K562 (cell line): ENCODE measurements around the gene CATSPER1. TPM values are rescaled to one million over a fixed set of nuclear protein-coding genes. Genes with fewer than 3 reads are reported as not detected.

Experiments
- ATF6 ChIP-seq: sonication (generic); formaldehyde crosslinking; IDR thresholded peaks from 2 replicates; pipeline ENCODE4 v1.4.0; 2020; ENCODE audit warnings: mild to moderate bottlenecking, missing genetic modification reagents
- GMEB1 ChIP-seq: fragments of 250-450 bp; sonication (Bioruptor Pico); IDR thresholded peaks from 2 replicates; pipeline ENCODE4 v1.4.0; 2020; ENCODE audit warnings: mild to moderate bottlenecking
- HINFP ChIP-seq: fragments of 450-650 bp; conservative IDR thresholded peaks from 2 replicates; pipeline ENCODE4 v1.6.1; 2016; ENCODE audit warnings: missing genetic modification characterization, low read depth, mild to moderate bottlenecking, control low read depth, missing compliant biosample characterization
- HNRNPL ChIP-seq: fragments of 200-400 bp; formaldehyde crosslinking; IDR thresholded peaks from 2 replicates; pipeline ENCODE4 v1.6.1; 2017; ENCODE audit warnings: low read depth, mild to moderate bottlenecking, low read length
- JUND ChIP-seq, 2 experiments: IDR thresholded peaks; 2 replicates in 1 of 2; 3 replicates in 1 of 2; pipeline ENCODE4 v1.6.1; 2011; ENCODE audit warnings: borderline replicate concordance in 2 of 2, low read depth in 2 of 2, low read length in 2 of 2, improper control_type of control experiment in 1 of 2, missing biosample characterization in 1 of 2, missing genetic modification characterization in 1 of 2, missing genetic modification reagents in 1 of 2
- NKRF ChIP-seq: fragments of 450-650 bp; IDR thresholded peaks from 2 replicates; pipeline ENCODE4 v1.6.1; 2016; ENCODE audit warnings: borderline replicate concordance
- PPARD ChIP-seq: fragments of 250-450 bp; sonication (Bioruptor Pico); IDR thresholded peaks from 2 replicates; pipeline ENCODE4 v1.8.0; 2022; ENCODE audit warnings: inconsistent platforms, mild to moderate bottlenecking, moderate library complexity
- RBFOX2 ChIP-seq: fragments of 200-400 bp; formaldehyde crosslinking; IDR thresholded peaks from 2 replicates; pipeline ENCODE4 v1.6.1; 2017; ENCODE audit warnings: low read depth, mild to moderate bottlenecking, low read length, moderate library complexity
- SREBF2 ChIP-seq: sonication (generic); formaldehyde crosslinking; IDR thresholded peaks from 2 replicates; pipeline ENCODE4 v1.4.0; 2020; ENCODE audit warnings: mild to moderate bottlenecking, missing genetic modification reagents
- TCF7 ChIP-seq: sonication (generic); IDR thresholded peaks from 2 replicates; pipeline ENCODE4 v1.6.1; 2016; ENCODE audit warnings: antibody characterized with exemption, borderline replicate concordance
- ZBTB7A ChIP-seq: IDR thresholded peaks from 2 replicates; pipeline ENCODE4 v1.6.1; 2011; ENCODE audit warnings: low read depth, mild to moderate bottlenecking, low read length, moderate library complexity, borderline replicate concordance; ENCODE audit not compliant: control insufficient read depth
- ZNF134 ChIP-seq: fragments of 250-450 bp; sonication (Bioruptor Pico); conservative IDR thresholded peaks from 2 replicates; pipeline ENCODE4 v1.4.0; 2020
- ZNF707 ChIP-seq: fragments of 250-450 bp; sonication (Bioruptor Pico); conservative IDR thresholded peaks from 2 replicates; pipeline ENCODE4 v1.8.0; 2022; ENCODE audit warnings: inconsistent platforms, mild to moderate bottlenecking, moderate library complexity
- polyA plus RNA-seq, 8 experiments: library from polyadenylated mRNA; depleted of rRNA in 4 of 8; stranded (reverse) in 5 of 8; unstranded in 3 of 8; fragments of >200 nt; fragmentation: Nextera tagmentation in 2 of 8; fragmentation: Illumina TruSeq in 1 of 8; extraction: Ambion mirVana in 2 of 8; extraction: Trizol in 1 of 8; gene quantifications; 2 replicates each; pipeline versions ENCODE4 v1.2.1 to v1.2.3, GENCODE V29; 2011 to 2014; ENCODE audit warnings: inconsistent platforms in 1 of 8, missing spikeins in 1 of 8
- total RNA-seq, 7 experiments: library from RNA; depleted of rRNA in 6 of 7; stranded (reverse); fragments of >200 nt in 6 of 7; fragmentation: Illumina TruSeq in 2 of 7; extraction: Trizol in 2 of 7; gene quantifications; 2 replicates each; pipeline versions ENCODE4 v1.2.1 to v1.2.3, GENCODE V29; 2011 to 2021; ENCODE audit warnings: low replicate concordance in 1 of 7
- TF ChIP-seq, protein P1 (sequence below), 2 experiments: fragments of 450-650 bp in 1 of 2; sonication (generic) in 1 of 2; formaldehyde crosslinking in 1 of 2; IDR thresholded peaks in 1 of 2; conservative IDR thresholded peaks in 1 of 2; 2 replicates each; pipeline versions ENCODE4 v1.6.1 to v1.8.1; 2016 to 2023; ENCODE audit warnings: mild to moderate bottlenecking in 2 of 2, moderate library complexity in 2 of 2, inconsistent platforms in 1 of 2, missing genetic modification reagents in 1 of 2
- TF ChIP-seq, protein P2 (sequence below): fragments of 200-800 bp; sonication (Bioruptor generic); IDR thresholded peaks from 2 replicates; pipeline ENCODE4 v1.6.1; 2017; ENCODE audit warnings: missing genetic modification characterization, missing compliant biosample characterization

CATSPER1 gene
- total and polyA plus RNA-seq, 9 of the 15 experiments (the other 6 are each of a cell fraction or from before 2014, with no cell fraction given), result 0.21 to 3.3 (median 0.76) TPM

- TF ChIP-seq, protein P1, sequence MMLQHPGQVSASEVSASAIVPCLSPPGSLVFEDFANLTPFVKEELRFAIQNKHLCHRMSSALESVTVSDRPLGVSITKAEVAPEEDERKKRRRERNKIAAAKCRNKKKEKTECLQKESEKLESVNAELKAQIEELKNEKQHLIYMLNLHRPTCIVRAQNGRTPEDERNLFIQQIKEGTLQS (IDR thresholded peaks at IDR 0.05), result peak; percentile 87
- TF ChIP-seq, protein P1 (CRISPR knock-in tag; conservative IDR thresholded peaks at IDR 0.05), result no peak
- TF ChIP-seq SREBF2 (no peak), RBFOX2 (peak; percentile 54; the same call in 1 of the 2 replicates), ZBTB7A (0 out of 2 replicates have a peak, but pooled peaks have one; percentile 9), PPARD (no peak), HNRNPL (no peak), JUND (IDR thresholded peaks at IDR 0.05; ENCODE audit: borderline replicate concordance, low read depth, low read length) (peak; percentile 95), JUND (tag; IDR thresholded peaks at IDR 0.05; ENCODE audit: borderline replicate concordance, low read depth, low read length) (peak; percentile 84; the same call in 1 of the 3 replicates), TCF7 (no peak), ZNF707 (CRISPR knock-in tag) (no peak), NKRF (no peak), HINFP (no peak), GMEB1 (CRISPR knock-in tag) (no peak), ATF6 (CRISPR knock-in tag) (no peak), ZNF134 (CRISPR knock-in tag) (no peak)
- TF ChIP-seq, protein P2, sequence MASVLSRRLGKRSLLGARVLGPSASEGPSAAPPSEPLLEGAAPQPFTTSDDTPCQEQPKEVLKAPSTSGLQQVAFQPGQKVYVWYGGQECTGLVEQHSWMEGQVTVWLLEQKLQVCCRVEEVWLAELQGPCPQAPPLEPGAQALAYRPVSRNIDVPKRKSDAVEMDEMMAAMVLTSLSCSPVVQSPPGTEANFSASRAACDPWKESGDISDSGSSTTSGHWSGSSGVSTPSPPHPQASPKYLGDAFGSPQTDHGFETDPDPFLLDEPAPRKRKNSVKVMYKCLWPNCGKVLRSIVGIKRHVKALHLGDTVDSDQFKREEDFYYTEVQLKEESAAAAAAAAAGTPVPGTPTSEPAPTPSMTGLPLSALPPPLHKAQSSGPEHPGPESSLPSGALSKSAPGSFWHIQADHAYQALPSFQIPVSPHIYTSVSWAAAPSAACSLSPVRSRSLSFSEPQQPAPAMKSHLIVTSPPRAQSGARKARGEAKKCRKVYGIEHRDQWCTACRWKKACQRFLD (CRISPR knock-in tag), result no peak; the same call in 1 of the 2 replicates
These were observed 5.5 kb downstream of the CATSPER1 start (continued) for GRCh38 chr11:66020618-66021357.
